BLaER1 treated with 17β-estradiol and CSF1 and Interleukin-3, amounts not matched to agents 10 nM and 100 nM (cell line): ENCODE data around the gene MICOS13.

Experiments
- H3K27ac ChIP-seq, 11 experiments: shearing (Covaris generic); formaldehyde crosslinking; 2 replicates each; pipeline ENCODE4 v1.8.1; 2022
- H3K27me3 ChIP-seq, 11 experiments: shearing (Covaris generic); formaldehyde crosslinking; 2 replicates each; pipeline ENCODE4 v1.8.1; 2022
- H3K36me3 ChIP-seq, 11 experiments: shearing (Covaris generic); formaldehyde crosslinking; 2 replicates each; pipeline ENCODE4 v1.8.1; 2022
- H3K4me1 ChIP-seq, 10 experiments: shearing (Covaris generic); formaldehyde crosslinking; 2 replicates each; pipeline ENCODE4 v1.8.1; 2022
- H3K4me2 ChIP-seq, 11 experiments: shearing (Covaris generic); formaldehyde crosslinking; 2 replicates each; pipeline ENCODE4 v1.8.1; 2022
- H3K4me3 ChIP-seq, 10 experiments: shearing (Covaris generic); formaldehyde crosslinking; 2 replicates each; pipeline ENCODE4 v1.8.1; 2022
- H3K9ac ChIP-seq, 11 experiments: shearing (Covaris generic); formaldehyde crosslinking; 2 replicates each; pipeline ENCODE4 v1.8.1; 2022
- H3K9me3 ChIP-seq, 11 experiments: shearing (Covaris generic); formaldehyde crosslinking; replicated peaks in 1 of 11; 2 replicates each; pipeline ENCODE4 v1.8.1; 2022
- H4K20me1 ChIP-seq, 11 experiments: shearing (Covaris generic); formaldehyde crosslinking; 2 replicates each; pipeline ENCODE4 v1.8.1; 2022
- Cebpa-rat ChIP-seq, 11 experiments: shearing (Covaris generic); IDR thresholded peaks; 2 replicates each; pipeline ENCODE4 v1.8.1; 2022

MICOS13 gene

GRCh38 chr19:5686326-5686646 is 6.0 kb upstream of the MICOS13 start:
- Histone ChIP-seq H3K4me3 (peak overlapping the region; percentile 54 to 75 (median 67)), H4K20me1 (peaks cover 10 to 27% (median 11%) of the 10 kb centered on the region in 11 experiments), H3K4me2 (peak overlapping the region; percentile 76 to 95 (median 89)), H3K27me3 (no peaks in the 10 kb centered on the region), H3K4me1 (peaks cover 15 to 25% (median 18%) of the 10 kb centered on the region in 10 experiments), H3K27ac (peak overlapping the region; percentile 27 to 87 (median 77); a peak in 17 of 22 replicates), H3K9ac (peak overlapping the region; percentile 63 to 83 (median 80); a peak in 20 of 22 replicates), H3K36me3 (peaks cover 0 to 8% (median 7%) of the 10 kb centered on the region in 11 experiments; a peak in 15 of 22 replicates), H3K9me3 (no peaks in the 10 kb centered on the region)
- TF ChIP-seq Cebpa-rat (IDR thresholded peaks at IDR 0.05): no peak

GRCh38 chr19:5684694-5685430 is 4.5 kb upstream of the MICOS13 start:
- Histone ChIP-seq H3K27ac (no peak overlapping the region), H3K9me3 (no peaks in the 10 kb centered on the region), H3K4me1 (peaks cover 19 to 29% (median 22%) of the 10 kb centered on the region in 10 experiments), H3K9ac (no peak overlapping the region), H3K36me3 (no peaks in the 10 kb centered on the region), H3K27me3 (no peaks in the 10 kb centered on the region), H3K4me3 (no peak overlapping the region), H3K4me2 (no peak overlapping the region), H4K20me1 (peaks cover 0 to 16% (median 0%) of the 10 kb centered on the region in 11 experiments; a peak in 1 of 22 replicates)
- TF ChIP-seq Cebpa-rat (IDR thresholded peaks at IDR 0.05): no peak

GRCh38 chr19:5683177-5683886 is 3.0 kb upstream of the MICOS13 start:
- Histone ChIP-seq H3K27me3 (no peaks in the 10 kb centered on the region), H3K27ac (no peak overlapping the region), H3K4me3 (no peak overlapping the region), H4K20me1 (peaks cover 0 to 16% (median 0%) of the 10 kb centered on the region in 11 experiments; a peak in 2 of 22 replicates), H3K4me1 (peaks cover 28 to 39% (median 31%) of the 10 kb centered on the region in 10 experiments), H3K9me3 (no peaks in the 10 kb centered on the region), H3K4me2 (no peak overlapping the region), H3K9ac (no peak overlapping the region), H3K36me3 (peaks cover 0 to 2% (median under 1%) of the 10 kb centered on the region in 11 experiments; a peak in 4 of 22 replicates)
- TF ChIP-seq Cebpa-rat (IDR thresholded peaks at IDR 0.05): no peak

- Histone ChIP-seq H3K4me2 (peak overlapping the region in 6 of 11 experiments; percentile 3 to 99 (median 90); a peak in 6 of 22 replicates), H3K9me3 (no peaks in the 10 kb centered on the region), H3K9ac (no peak overlapping the region), H3K4me3 (no peak overlapping the region), H3K4me1 (peaks cover 23 to 31% (median 27%) of the 10 kb centered on the region in 10 experiments), H3K36me3 (peaks cover 0 to 12% (median 9%) of the 10 kb centered on the region in 11 experiments; a peak in 9 of 22 replicates), H3K27me3 (no peaks in the 10 kb centered on the region), H4K20me1 (peaks cover 0 to 12% (median 0%) of the 10 kb centered on the region in 11 experiments; a peak in 3 of 22 replicates), H3K27ac (no peak overlapping the region)
- TF ChIP-seq Cebpa-rat (IDR thresholded peaks at IDR 0.05): no peak
Measured at GRCh38 chr19:5682107-5682482, 1.8 kb upstream of the MICOS13 start.

- Histone ChIP-seq H3K4me2 (peak overlapping the region; percentile 84 to 99 (median 94)), H3K4me1 (peaks cover 23 to 31% (median 27%) of the 10 kb centered on the region in 10 experiments), H3K36me3 (peaks cover 0 to 18% (median 9%) of the 10 kb centered on the region in 11 experiments; a peak in 9 of 22 replicates), H3K9ac (peak overlapping the region; percentile 84 to 93 (median 92); a peak in 18 of 22 replicates), H3K27me3 (no peaks in the 10 kb centered on the region), H3K9me3 (no peaks in the 10 kb centered on the region), H4K20me1 (peaks cover 0 to 15% (median 0%) of the 10 kb centered on the region in 11 experiments; a peak in 3 of 22 replicates), H3K4me3 (peak overlapping the region; percentile 81 to 95 (median 90)), H3K27ac (peak overlapping the region in 3 of 11 experiments; percentile 91 to 93 (median 92); a peak in 3 of 22 replicates)
- TF ChIP-seq Cebpa-rat (IDR thresholded peaks at IDR 0.05): no peak
Measured at GRCh38 chr19:5681391-5682106, 1.2 kb upstream of the MICOS13 start.

- TF ChIP-seq Cebpa-rat (IDR thresholded peaks at IDR 0.05): no peak
- H3K4me3 ChIP-seq: peak overlapping the region; percentile 81 to 95 (median 90)
- no peaks in the 10 kb centered on the region for H3K27me3 ChIP-seq
- peak overlapping the region; percentile 85 to 100 (median 94) for H3K4me2 ChIP-seq
- H3K36me3 ChIP-seq: peaks cover 0 to 31% (median 9%) of the 10 kb centered on the region in 11 experiments; a peak in 10 of 22 replicates
- no peaks in the 10 kb centered on the region for H3K9me3 ChIP-seq
- peaks cover 0 to 25% (median under 1%) of the 10 kb centered on the region in 11 experiments; a peak in 7 of 22 replicates for H4K20me1 ChIP-seq
- peak overlapping the region; percentile 71 to 93 (median 87) for H3K27ac ChIP-seq
- peak overlapping the region; percentile 84 to 93 (median 92) for H3K9ac ChIP-seq
- H3K4me1 ChIP-seq: peaks cover 15 to 23% (median 18%) of the 10 kb centered on the region in 10 experiments
Measured at GRCh38 chr19:5680084-5680436, 256 bp downstream of the MICOS13 start.

GRCh38 chr19:5679289-5680083 is 830 bp downstream of the MICOS13 start:
- TF ChIP-seq Cebpa-rat (IDR thresholded peaks at IDR 0.05): no peak
- peak overlapping the region; percentile 85 to 100 (median 94) for H3K4me2 ChIP-seq
- peak overlapping the region; percentile 71 to 93 (median 87) for H3K27ac ChIP-seq
- H3K9ac ChIP-seq: peak overlapping the region; percentile 84 to 93 (median 92)
- H3K4me3 ChIP-seq: peak overlapping the region; percentile 81 to 95 (median 90)
- no peaks in the 10 kb centered on the region for H3K9me3 ChIP-seq
- H3K4me1 ChIP-seq: peaks cover 15 to 23% (median 18%) of the 10 kb centered on the region in 10 experiments
- peaks cover 0 to 36% (median 9%) of the 10 kb centered on the region in 11 experiments; a peak in 10 of 22 replicates for H3K36me3 ChIP-seq
- no peaks in the 10 kb centered on the region for H3K27me3 ChIP-seq
- peaks cover 0 to 31% (median 4%) of the 10 kb centered on the region in 11 experiments; a peak in 7 of 22 replicates for H4K20me1 ChIP-seq
